ENCODE measurements around the gene USHBP1. TPM values are rescaled to one million over a fixed set of nuclear protein-coding genes. Genes with fewer than 3 reads are reported as not detected.

USHBP1 gene
- total RNA-seq, 1 experiment from 2014 or later = 12.3 TPM

- TF ChIP-seq SMAD4 (CRISPR knock-in tag; IDR thresholded peaks at IDR 0.05) (no peak), NFE2L1 (CRISPR knock-in tag; IDR thresholded peaks at IDR 0.05) (no peak), ZNF416 (CRISPR knock-in tag; IDR thresholded peaks at IDR 0.05) (no peak), USF2 (CRISPR knock-in tag; IDR thresholded peaks at IDR 0.05) (no peak), ELF4 (CRISPR knock-in tag; IDR thresholded peaks at IDR 0.05; ENCODE audit: low read depth) (no peak)
These were observed 34.7 kb downstream of the USHBP1 start (continued) for GRCh38 chr19:17229890-17230289.

GRCh38 chr19:17227798-17228367, 36.7 kb downstream of the USHBP1 start:
- Mint-ChIP-seq H3K4me1 (peaks cover 15% of the 10 kb centered on the region), H3K36me3 (peaks cover 21% of the 10 kb centered on the region), H3K9me3 (no peaks in the 10 kb centered on the region), H3K27ac (no peak overlapping the region), H3K27me3 (ENCODE audit: low read depth) (peaks cover 2% of the 10 kb centered on the region; the same call in 1 of the 2 replicates), H3K4me3 (peak overlapping the region; percentile 89)
- ChIA-PET POLR2A (interaction anchor here (0.5 to 1.6 kb wide), 3 partner anchors 16 to 366 kb away, joined by 3 to 4 read pairs (median 4); no protein-coding TSS in a partner anchor), CTCF (interaction anchor here (0.6 to 2.9 kb wide), 4 partner anchors 10 to 100 kb away, joined by 3 to 12 read pairs (median 9); partner anchors contain the start of gene ANKLE1)
- ATAC-seq = no peak
- no peak for TF ChIP-seq SP1 (CRISPR knock-in tag; conservative IDR thresholded peaks at IDR 0.05)
- no peak for TF ChIP-seq ATF6 (CRISPR knock-in tag; IDR thresholded peaks at IDR 0.05)
- no peak for TF ChIP-seq JAZF1 (CRISPR knock-in tag; IDR thresholded peaks at IDR 0.05)
- no peak for TF ChIP-seq HMGA2 (CRISPR knock-in tag; IDR thresholded peaks at IDR 0.05)
- TF ChIP-seq TEAD4 (CRISPR knock-in tag; IDR thresholded peaks at IDR 0.05) = no peak
- TF ChIP-seq GTF2I (CRISPR knock-in tag; conservative IDR thresholded peaks at IDR 0.05) = no peak
- no peak for TF ChIP-seq NFE2L1 (CRISPR knock-in tag; IDR thresholded peaks at IDR 0.05)
- TF ChIP-seq ZNF263 (CRISPR knock-in tag; IDR thresholded peaks at IDR 0.05; ENCODE audit: low read depth) = no peak
- no peak for TF ChIP-seq ZNF281 (CRISPR knock-in tag; IDR thresholded peaks at IDR 0.05)
- no peak for TF ChIP-seq GRHL2 (CRISPR knock-in tag; IDR thresholded peaks at IDR 0.05; ENCODE audit: insufficient replicate concordance, severe bottlenecking)
- TF ChIP-seq MYBL2 (CRISPR knock-in tag; IDR thresholded peaks at IDR 0.05) = no peak
- no peak for TF ChIP-seq NFYB (CRISPR knock-in tag; conservative IDR thresholded peaks at IDR 0.05; ENCODE audit: low read depth)
- TF ChIP-seq ZBTB21 (CRISPR knock-in tag; IDR thresholded peaks at IDR 0.05; ENCODE audit: borderline replicate concordance) = no peak
- no peak for TF ChIP-seq TEAD1 (CRISPR knock-in tag; IDR thresholded peaks at IDR 0.05)
- no peak for TF ChIP-seq ESRRA (CRISPR knock-in tag; IDR thresholded peaks at IDR 0.05; ENCODE audit: borderline replicate concordance)
- no peak for TF ChIP-seq ATF1 (CRISPR knock-in tag; IDR thresholded peaks at IDR 0.05)
- TF ChIP-seq E2F4 (CRISPR knock-in tag; IDR thresholded peaks at IDR 0.05; ENCODE audit: borderline replicate concordance, low read depth) = no peak
- DNase-seq (ENCODE audit: low spot score) = no peak

Measured in WTC11 (cell line).